ENCODE data around the gene PRRC2B.
"Not testable (repeated sequence)": the region's sequence is repeated elsewhere in the genome, so short reads cannot be mapped to it uniquely, and the experiment has no call there.

Gene PRRC2B

DNA sequence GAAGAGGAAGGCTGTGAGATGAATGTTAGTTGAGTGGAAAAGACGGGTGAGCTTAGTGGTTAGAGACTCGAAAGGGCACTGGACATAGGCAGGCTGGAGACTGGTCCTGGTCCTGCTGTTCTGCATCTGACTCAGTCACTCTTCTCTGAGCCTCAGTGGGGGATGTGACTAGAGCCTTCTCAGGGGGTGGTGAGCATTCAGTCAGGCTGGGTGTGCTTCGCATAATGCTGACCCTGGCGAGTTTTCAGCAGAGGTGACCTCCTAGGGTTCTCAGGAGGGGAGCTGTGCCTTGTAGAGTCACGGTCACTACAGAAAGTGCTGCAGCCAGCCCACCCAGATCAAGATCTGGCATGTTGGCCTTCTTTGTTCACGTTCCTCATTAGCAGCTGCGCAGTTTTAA is 44.3 kb downstream of the PRRC2B start:
- no peak for DNase-seq

DNA sequence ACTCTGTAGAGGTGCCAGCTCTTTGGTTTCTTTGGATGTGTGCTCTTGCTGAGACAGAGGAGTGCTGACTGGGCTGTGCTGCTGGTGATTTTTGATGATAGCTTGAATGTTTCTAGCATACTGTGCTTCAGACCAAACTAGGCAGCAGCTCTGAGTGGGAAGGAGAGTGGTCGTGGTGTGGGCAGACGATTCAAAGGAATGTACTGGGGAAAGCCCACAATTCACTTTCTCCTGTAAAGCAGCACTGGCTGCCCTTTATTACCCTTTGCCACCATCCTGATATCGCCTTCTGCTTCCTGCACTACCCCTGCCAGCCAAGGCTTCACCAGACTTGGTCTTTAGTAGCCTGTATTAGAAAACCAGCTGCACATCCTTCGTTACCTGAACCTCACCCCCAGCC is 45.3 kb downstream of the PRRC2B start:
- DNase-seq = no peak

DNA sequence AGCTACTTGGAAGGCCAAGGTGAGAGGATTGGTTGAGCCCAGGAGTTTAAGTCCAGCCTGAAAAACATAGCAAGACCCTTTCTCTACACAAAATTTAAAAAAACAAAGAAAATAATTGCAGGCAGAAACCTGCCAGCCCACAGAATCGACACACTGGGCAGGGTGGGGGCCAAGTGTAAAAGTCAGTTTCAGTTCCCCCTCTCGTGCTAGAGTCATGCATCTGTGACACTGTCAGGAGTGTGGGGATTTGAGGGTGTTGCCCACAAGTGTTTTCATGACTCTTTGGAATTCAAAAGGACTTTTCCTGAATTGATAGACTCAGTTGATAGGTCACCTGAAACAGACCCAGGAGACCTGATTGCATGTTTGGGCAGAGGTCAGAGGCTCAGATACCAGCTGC is 47.6 kb downstream of the PRRC2B start:
- DNase-seq = no peak

DNA sequence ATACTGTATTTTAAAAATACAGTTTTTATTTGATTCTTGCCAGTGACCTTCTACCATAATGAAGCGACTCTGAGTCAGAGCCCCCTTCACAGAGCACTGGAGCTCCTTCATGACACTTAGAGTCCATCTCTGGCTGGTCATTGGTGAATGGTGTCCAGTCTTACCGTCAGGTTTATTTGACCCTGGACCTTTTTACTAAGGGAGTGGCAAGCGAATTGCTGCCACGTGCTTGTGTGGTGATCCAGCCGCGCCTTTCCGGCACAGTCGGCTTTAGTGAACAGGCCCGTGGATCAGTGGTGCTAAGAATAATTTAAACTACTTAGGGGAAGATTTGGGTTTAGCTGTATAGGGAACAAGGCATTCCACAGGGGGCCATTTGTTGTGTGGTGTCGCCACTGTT is 48.5 kb downstream of the PRRC2B start:
- no peak for DNase-seq

DNA sequence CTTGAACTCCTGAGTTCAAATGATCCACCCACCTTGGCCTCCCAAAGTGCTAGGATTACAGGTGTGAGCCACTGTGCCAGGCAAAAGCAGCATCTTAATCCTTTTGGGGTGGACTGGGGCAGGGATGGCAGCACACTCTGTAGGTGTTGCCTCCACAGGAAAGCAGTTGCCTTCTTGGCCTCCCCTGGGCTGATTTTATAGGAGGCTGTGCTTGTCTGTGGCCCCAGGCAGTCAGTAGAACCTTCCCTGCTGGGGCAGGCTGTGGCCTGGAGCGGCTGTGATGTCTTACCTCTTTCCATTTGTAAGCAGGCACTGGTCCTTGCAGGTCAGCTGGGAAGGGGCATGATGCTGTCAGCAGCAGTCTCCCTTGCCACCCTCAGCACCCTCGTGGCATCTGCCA is 49.8 kb downstream of the PRRC2B start:
- no peak for DNase-seq

DNA sequence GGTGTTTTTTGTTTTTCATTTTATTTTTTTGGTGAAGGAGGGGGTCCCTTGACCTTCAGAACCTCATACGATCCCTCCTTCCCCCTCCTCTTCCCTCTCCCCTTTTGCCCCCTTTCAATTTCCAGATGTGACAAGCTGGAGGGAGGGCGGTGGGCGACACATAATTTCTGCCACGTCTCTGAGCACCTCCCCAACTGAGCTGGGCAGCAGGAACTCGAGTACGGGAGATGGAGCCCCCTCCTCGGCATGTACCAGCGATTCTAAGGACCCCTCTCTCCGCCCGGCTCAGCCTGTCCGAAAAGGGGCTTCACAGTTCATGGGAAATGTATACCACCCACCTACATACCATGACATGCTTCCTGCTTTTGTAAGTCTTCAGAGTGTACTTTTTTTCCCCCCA is 52.4 kb downstream of the PRRC2B start:
- DNase-seq = no peak

GRCh38 chr9:131447148-131447547 is 53.3 kb downstream of the PRRC2B start:
- DNase-seq = no peak

DNA sequence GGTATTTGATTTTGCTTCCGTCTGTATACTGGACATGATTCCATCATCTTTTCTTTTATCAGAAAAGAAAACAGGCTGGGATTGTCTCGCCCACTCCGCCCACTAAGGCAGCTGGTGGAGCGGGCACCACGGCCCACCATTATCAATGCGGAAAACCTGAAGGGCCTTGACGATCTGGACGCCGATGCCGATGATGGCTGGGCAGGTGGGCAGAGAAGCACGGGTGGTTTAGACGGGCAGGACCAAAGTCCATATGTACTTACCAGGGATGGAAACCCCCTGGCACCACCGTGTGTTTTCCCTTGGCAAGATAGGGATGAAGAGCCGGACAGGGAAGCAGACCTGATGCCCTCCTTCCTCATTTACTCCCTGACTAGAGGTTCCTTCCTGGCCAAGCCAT is 53.7 kb downstream of the PRRC2B start:
- no peak for DNase-seq

DNA sequence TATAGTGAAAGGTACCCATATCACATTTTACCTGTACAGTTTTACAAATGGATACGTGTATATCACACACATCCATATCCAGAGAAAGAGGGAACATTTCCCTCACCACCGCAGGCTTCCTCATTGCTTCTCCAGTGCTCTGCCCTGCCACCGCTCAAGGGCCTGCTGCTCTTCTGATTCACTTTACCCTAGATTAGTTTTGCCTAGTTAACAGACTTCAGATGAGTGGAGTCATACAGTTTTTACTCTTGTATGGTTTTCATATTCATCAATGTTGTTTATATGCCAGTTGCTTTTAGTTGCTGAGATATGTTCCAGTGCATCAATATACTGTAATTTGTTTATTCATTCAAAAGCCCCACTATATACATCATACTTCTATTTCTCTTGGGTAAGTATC is 54.9 kb downstream of the PRRC2B start:
- DNase-seq = no peak

GRCh38 chr9:131449276-131449675 is 55.4 kb downstream of the PRRC2B start:
- DNase-seq = no peak

- no peak for DNase-seq
These were observed 60.1 kb downstream of the PRRC2B start for GRCh38 chr9:131454028-131454427.

GRCh38 chr9:131455655-131456054 is 61.8 kb downstream of the PRRC2B start:
- DNase-seq = not testable (repeated sequence)

DNA sequence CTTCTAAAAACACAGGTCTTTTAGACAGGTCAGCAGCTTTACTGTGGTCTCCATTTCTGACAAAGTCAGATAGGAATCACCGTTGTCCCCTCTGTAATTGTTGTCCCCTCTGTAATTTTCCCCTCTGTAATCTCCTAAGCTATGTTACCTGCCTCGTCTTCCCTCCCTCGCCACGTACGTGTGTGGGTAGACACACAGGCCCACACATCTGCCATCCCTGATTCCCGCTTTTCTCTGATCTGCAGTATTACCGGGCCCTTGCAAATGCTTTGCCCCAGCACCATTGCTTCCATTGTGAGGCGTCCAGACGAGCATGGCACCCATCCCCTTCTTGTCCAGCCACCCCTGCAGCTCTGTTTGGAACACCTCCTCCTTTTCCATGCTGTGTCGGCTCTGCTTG is 63.9 kb downstream of the PRRC2B start:
- no peak for DNase-seq

DNA sequence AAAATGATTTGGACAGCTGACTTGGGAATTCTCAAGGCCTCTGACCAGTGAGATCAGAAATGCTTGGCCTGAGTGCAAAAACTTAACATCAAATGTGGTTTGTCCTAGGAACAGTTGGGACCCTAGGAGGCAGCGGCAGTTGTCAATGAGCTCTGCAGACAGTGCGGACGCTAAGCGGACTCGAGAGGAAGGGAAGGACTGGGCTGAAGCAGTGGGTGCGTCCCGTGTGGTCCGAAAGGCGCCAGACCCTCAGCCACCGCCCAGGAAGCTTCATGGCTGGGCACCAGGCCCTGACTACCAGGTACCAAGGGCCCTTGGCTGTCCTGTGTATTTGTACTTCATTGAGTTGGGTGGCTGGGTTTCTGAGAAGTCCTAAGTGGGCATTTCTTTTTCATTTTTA is 65.2 kb downstream of the PRRC2B start:
- no peak for DNase-seq

DNA sequence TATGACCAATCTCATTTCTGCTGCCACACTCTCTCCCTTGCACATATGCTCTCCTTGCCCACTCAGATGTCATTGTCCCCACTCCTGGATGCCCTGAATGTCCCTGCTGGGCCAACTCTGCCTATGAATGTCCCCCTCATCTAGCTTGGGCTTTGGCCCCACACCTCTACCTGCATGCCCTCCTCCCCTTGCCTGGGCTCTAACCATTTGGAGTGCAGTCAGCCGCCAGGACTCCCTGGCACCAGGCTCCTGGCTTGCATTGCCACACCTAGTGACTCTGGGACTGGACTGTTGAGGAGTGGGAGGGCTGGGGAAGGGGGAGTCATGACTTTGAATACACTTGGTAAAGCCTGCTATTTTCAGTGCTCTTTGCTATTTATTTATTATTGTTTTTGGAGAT is 67.3 kb downstream of the PRRC2B start:
- no peak for DNase-seq

DNA sequence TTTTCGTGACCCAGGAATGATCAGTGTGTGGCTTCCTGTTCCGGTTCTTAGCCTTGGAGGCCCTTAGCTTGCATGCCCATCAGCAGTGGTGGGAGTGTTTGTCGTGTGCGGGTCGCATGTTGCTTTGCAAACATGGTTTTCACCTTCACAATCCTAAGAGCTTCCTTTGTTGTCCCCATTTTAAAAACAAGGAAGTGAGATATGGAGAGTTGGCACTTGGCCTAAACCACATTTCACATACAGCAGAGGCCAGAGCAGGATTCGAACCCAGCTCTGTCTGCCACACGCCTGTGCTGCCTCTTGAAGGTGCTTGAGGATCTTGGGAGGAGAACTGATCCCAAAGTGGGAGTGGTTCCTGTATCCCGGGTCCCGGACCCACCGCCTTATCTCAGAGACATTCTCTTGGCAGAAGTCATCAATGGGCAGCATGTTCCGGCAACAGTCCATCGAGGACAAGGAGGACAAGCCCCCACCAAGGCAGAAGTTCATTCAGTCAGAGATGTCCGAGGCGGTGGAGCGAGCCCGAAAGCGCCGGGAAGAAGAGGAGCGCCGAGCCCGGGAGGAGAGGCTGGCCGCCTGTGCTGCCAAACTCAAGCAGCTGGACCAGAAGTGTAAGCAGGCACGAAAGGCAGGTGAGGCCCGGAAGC is 70.6 kb downstream of the PRRC2B start:
- no peak for DNase-seq

- DNase-seq = no peak
These were observed 71.5 kb downstream of the PRRC2B start for GRCh38 chr9:131465401-131465800.

DNA sequence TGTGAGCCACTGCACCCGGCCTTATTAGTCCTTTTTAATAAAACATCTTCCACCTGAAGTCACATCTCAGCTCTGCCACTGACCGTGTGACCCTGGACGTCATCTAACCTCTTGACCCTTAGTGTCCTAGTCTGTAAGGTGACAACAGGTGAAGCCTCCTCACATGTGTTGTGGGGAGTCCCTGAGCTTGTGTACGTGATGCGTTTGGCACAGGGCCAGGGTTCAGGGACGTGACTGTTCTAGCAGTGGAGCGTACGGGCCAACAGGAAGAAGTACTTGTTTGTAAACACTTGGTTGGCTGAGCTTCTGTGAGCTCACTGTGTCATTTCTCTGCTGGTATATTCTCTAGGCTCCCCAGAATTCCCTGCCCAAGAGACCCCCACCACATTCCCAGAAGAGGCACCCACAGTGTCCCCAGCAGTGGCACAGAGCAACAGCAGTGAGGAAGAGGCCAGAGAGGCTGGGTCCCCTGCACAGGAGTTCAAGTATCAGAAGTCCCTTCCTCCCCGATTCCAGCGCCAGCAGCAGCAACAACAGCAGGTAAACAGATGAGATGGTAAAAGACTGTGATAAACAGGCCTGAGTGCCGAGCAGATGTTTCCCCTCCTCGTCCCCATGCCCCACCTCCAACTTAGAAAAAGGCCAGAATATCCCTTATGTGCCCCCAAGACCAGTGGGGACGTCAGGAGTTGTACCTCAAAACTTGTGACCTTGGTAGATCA is 73.5 kb downstream of the PRRC2B start:
- DNase-seq = no peak

GRCh38 chr9:131468031-131468430 is 74.1 kb downstream of the PRRC2B start:
- no peak for DNase-seq

DNA sequence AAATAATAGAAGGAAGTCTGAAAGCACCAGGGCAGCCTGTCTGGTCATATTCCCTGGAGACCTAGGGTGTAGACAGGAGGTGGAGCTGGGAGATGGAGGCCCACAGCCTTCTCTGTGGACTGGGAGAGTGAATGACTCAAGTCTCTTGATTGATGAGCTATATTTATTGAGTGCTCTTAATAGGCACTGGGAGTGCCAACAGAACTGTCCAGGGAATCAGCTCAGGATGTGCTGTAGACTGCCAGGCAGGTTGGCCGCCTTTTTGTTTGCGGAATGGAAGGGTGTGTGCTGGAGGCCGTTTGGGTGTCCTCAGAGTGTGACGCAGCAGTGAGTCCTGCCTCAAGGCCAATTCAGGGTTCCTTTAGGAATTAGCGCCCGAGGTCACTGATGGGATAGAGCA is 75.5 kb downstream of the PRRC2B start:
- no peak for DNase-seq

GRCh38 chr9:131469951-131470350 is 76.1 kb downstream of the PRRC2B start:
- DNase-seq = no peak

DNA sequence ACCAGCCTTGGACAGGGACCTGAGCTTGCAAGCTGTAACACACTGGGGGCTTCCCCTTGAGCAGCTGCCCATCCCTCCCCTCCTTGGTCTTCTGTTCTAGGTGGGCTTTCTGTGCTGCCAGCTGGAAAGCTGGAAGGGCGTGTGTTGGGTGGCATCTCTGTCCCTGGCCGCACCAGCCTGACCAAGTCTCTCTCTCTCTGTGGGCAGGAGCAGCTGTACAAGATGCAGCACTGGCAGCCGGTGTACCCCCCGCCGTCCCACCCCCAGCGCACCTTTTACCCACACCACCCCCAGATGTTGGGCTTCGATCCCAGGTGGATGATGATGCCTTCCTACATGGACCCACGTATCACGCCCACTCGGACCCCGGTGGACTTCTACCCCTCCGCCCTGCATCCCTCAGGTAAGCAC is 76.7 kb downstream of the PRRC2B start:
- no peak for DNase-seq

- DNase-seq = not testable (repeated sequence)
These were observed 78.2 kb downstream of the PRRC2B start for GRCh38 chr9:131472085-131472484.

DNA sequence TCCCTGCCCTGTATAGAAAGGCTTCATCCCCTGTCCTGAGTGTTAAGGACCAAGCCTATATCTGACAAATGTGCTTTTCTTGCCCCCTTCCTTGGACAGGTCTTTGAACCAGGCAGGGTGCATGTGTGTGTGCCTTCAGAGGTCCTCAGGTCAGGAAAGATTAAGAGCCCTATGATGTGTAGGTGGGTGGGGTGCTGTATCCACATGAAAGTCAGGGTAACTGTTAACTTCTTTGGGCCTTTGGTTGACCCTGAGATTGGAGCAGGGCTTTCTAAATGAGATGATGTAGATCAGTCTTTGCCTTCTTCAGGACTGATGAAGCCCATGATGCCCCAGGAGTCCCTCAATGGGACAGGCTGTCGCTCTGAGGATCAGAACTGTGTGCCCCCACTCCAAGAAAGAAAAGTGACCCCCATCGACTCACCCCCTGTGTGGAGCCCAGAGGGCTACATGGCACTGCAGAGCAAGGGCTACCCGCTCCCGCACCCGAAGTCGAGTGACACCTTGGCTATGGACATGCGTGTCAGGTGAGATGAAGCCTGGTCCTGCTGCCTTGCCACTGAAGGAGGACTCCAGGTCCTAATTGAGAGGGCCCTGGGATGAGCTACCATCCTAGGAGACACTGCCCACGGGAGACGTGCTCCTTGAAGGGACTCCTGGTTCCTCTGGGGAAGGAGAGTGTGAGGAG is 79.5 kb downstream of the PRRC2B start:
- no peak for DNase-seq

All from stimulated activated CD4-positive, alpha-beta T cell treated with anti-CD3 and anti-CD28 coated beads, Interleukin-4, amount 100 ng/mL, for 4 hours (primary cell).